Karpas-422 (cell line): Measurements from ENCODE around the gene FSIP1. TPM values are rescaled to one million over a fixed set of nuclear protein-coding genes. Genes with fewer than 3 reads are reported as not detected.
A peak's percentile ranks its signal among the peaks of the same experiment; 100 is the strongest.

Experiments used
- DNase-seq: peaks from one replicate; pipeline ENCODE4 v3.0.0-alpha.2; 2015
- H2AFZ ChIP-seq: fragments of 200-600 bp; sonication (generic); 2 replicates; pipeline ENCODE4 v1.6.1; 2014; ENCODE audit warnings: antibody characterized with exemption, low read length, mixed read lengths
- H3K27ac ChIP-seq: fragments of 200-600 bp; sonication (generic); 2 replicates; pipeline ENCODE4 v1.5.1; 2014; ENCODE audit warnings: mild to moderate bottlenecking, low read length, moderate library complexity
- H3K27me3 ChIP-seq: fragments of 200-600 bp; sonication (generic); 2 replicates; pipeline ENCODE4 v1.6.1; 2014; ENCODE audit warnings: low read length, mixed read lengths
- H3K36me3 ChIP-seq: fragments of 200-600 bp; sonication (generic); 2 replicates; pipeline ENCODE4 v1.6.1; 2014; ENCODE audit warnings: low read length, mixed read lengths; ENCODE audit not compliant: insufficient read depth
- H3K4me1 ChIP-seq: fragments of 200-600 bp; sonication (generic); 2 replicates; pipeline ENCODE4 v1.6.1; 2014; ENCODE audit warnings: mild to moderate bottlenecking, low read length, mixed read lengths
- H3K4me2 ChIP-seq: fragments of 200-600 bp; sonication (generic); 2 replicates; pipeline ENCODE4 v1.6.1; 2014; ENCODE audit warnings: low read length, low read depth, mild to moderate bottlenecking; ENCODE audit not compliant: poor library complexity, severe bottlenecking
- H3K4me3 ChIP-seq: fragments of 200-600 bp; sonication (generic); 2 replicates; pipeline ENCODE4 v1.5.1; 2014; ENCODE audit warnings: mild to moderate bottlenecking, antibody characterized with exemption, low read length, mixed read lengths
- H3K79me2 ChIP-seq: fragments of 200-600 bp; sonication (generic); 2 replicates; pipeline ENCODE4 v1.6.1; 2014; ENCODE audit warnings: mild to moderate bottlenecking, low read length, mixed read lengths
- H3K9ac ChIP-seq: fragments of 200-600 bp; sonication (generic); 2 replicates; pipeline ENCODE4 v1.6.0; 2014; ENCODE audit warnings: low read length
- H3K9me2 ChIP-seq: fragments of 200-600 bp; sonication (generic), shearing (Covaris generic); replicated peaks from 2 replicates; pipeline ENCODE4 v1.6.0; 2014; ENCODE audit warnings: mild to moderate bottlenecking, low read length, moderate library complexity; ENCODE audit not compliant: insufficient read depth
- H3K9me3 ChIP-seq: fragments of 300-700, 200-600 bp; sonication (generic); 2 replicates; pipeline ENCODE4 v1.6.1; 2014; ENCODE audit warnings: low read length, mixed read lengths
- H4K20me1 ChIP-seq: fragments of 200-600 bp; sonication (generic); 2 replicates; pipeline ENCODE4 v1.6.1; 2014; ENCODE audit warnings: mild to moderate bottlenecking, antibody characterized with exemption, low read length, low read depth; ENCODE audit not compliant: insufficient read depth
- total RNA-seq: library from RNA; depleted of rRNA; stranded (reverse); fragments of >200 nt; shearing (Covaris generic); gene quantifications from 2 replicates; pipeline ENCODE4 v1.2.3, GENCODE V29; 2014; ENCODE audit warnings: low replicate concordance

Gene FSIP1
- total RNA-seq, 1 experiment from 2014 or later = 0.07 TPM

- Histone ChIP-seq H3K4me2 (no peak overlapping the region), H4K20me1 (no peaks in the 10 kb centered on the region), H3K9ac (no peak overlapping the region), H3K79me2 (no peaks in the 10 kb centered on the region), H3K4me1 (no peaks in the 10 kb centered on the region), H3K4me3 (no peak overlapping the region), H3K27me3 (no peaks in the 10 kb centered on the region), H3K9me2 (no peaks in the 10 kb centered on the region), H3K36me3 (no peaks in the 10 kb centered on the region), H2AFZ (no peak overlapping the region), H3K27ac (no peak overlapping the region), H3K9me3 (no peaks in the 10 kb centered on the region)
- DNase-seq = no peak
Measured at GRCh38 chr15:39789736-39790135, 7.1 kb upstream of the FSIP1 start.

- no peak overlapping the region for H3K4me3 ChIP-seq
- no peaks in the 10 kb centered on the region for H3K79me2 ChIP-seq
- H3K9ac ChIP-seq = no peak overlapping the region
- H3K27ac ChIP-seq = no peak overlapping the region
- H2AFZ ChIP-seq = no peak overlapping the region
- no peak for DNase-seq
- no peaks in the 10 kb centered on the region for H4K20me1 ChIP-seq
- H3K4me2 ChIP-seq = no peak overlapping the region
- H3K36me3 ChIP-seq = no peaks in the 10 kb centered on the region
- no peaks in the 10 kb centered on the region for H3K27me3 ChIP-seq
- H3K9me3 ChIP-seq = no peaks in the 10 kb centered on the region
- no peaks in the 10 kb centered on the region for H3K9me2 ChIP-seq
- H3K4me1 ChIP-seq = peaks cover 6% of the 10 kb centered on the region
Measured at GRCh38 chr15:39788800-39789565, 6.3 kb upstream of the FSIP1 start.

- Histone ChIP-seq H3K4me2 (no peak overlapping the region), H3K27ac (no peak overlapping the region), H3K9me3 (no peaks in the 10 kb centered on the region), H3K4me3 (no peak overlapping the region), H3K4me1 (peaks cover 12% of the 10 kb centered on the region), H4K20me1 (no peaks in the 10 kb centered on the region), H3K9ac (no peak overlapping the region), H3K79me2 (peaks cover 8% of the 10 kb centered on the region), H3K27me3 (no peaks in the 10 kb centered on the region), H3K9me2 (no peaks in the 10 kb centered on the region), H2AFZ (no peak overlapping the region), H3K36me3 (no peaks in the 10 kb centered on the region)
- no peak for DNase-seq
Measured at GRCh38 chr15:39788108-39788507, 5.5 kb upstream of the FSIP1 start.

- no peaks in the 10 kb centered on the region for H3K27me3 ChIP-seq
- H3K9ac ChIP-seq = no peak overlapping the region
- no peak overlapping the region for H2AFZ ChIP-seq
- no peak overlapping the region for H3K4me2 ChIP-seq
- no peaks in the 10 kb centered on the region for H3K9me3 ChIP-seq
- H3K27ac ChIP-seq = no peak overlapping the region
- H3K79me2 ChIP-seq = peaks cover 8% of the 10 kb centered on the region
- peaks cover 12% of the 10 kb centered on the region for H3K4me1 ChIP-seq
- no peaks in the 10 kb centered on the region for H4K20me1 ChIP-seq
- no peaks in the 10 kb centered on the region for H3K9me2 ChIP-seq
- no peaks in the 10 kb centered on the region for H3K36me3 ChIP-seq
- no peak overlapping the region for H3K4me3 ChIP-seq
- no peak for DNase-seq
Measured at GRCh38 chr15:39787479-39787878, 4.8 kb upstream of the FSIP1 start.

- Histone ChIP-seq H3K27me3 (no peaks in the 10 kb centered on the region), H3K9me3 (no peaks in the 10 kb centered on the region), H4K20me1 (no peaks in the 10 kb centered on the region), H2AFZ (no peak overlapping the region), H3K9ac (no peak overlapping the region), H3K9me2 (no peaks in the 10 kb centered on the region), H3K4me2 (no peak overlapping the region), H3K27ac (no peak overlapping the region), H3K4me1 (peaks cover 16% of the 10 kb centered on the region), H3K36me3 (no peaks in the 10 kb centered on the region), H3K4me3 (no peak overlapping the region), H3K79me2 (peaks cover 8% of the 10 kb centered on the region)
- DNase-seq = peak; percentile 79
Measured at GRCh38 chr15:39786447-39787056, 3.9 kb upstream of the FSIP1 start.

- Histone ChIP-seq H3K27me3 (no peaks in the 10 kb centered on the region), H3K36me3 (no peaks in the 10 kb centered on the region), H3K9me3 (no peaks in the 10 kb centered on the region), H3K4me3 (no peak overlapping the region), H3K79me2 (peaks cover 8% of the 10 kb centered on the region), H3K4me1 (peaks cover 16% of the 10 kb centered on the region), H3K9ac (no peak overlapping the region), H2AFZ (no peak overlapping the region), H4K20me1 (no peaks in the 10 kb centered on the region), H3K27ac (no peak overlapping the region), H3K4me2 (no peak overlapping the region), H3K9me2 (no peaks in the 10 kb centered on the region)
- no peak for DNase-seq
Measured at GRCh38 chr15:39785841-39786240, 3.2 kb upstream of the FSIP1 start.

GRCh38 chr15:39785139-39785538, 2.5 kb upstream of the FSIP1 start:
- no peak for DNase-seq

GRCh38 chr15:39784638-39785037, 2.0 kb upstream of the FSIP1 start:
- no peak overlapping the region for H3K9ac ChIP-seq
- DNase-seq = no peak
- H3K9me3 ChIP-seq = no peaks in the 10 kb centered on the region
- no peaks in the 10 kb centered on the region for H3K27me3 ChIP-seq
- peak overlapping the region; percentile 85 for H3K4me2 ChIP-seq
- H3K4me3 ChIP-seq = 0 out of 2 replicates have a peak overlapping the region, but pooled peaks have one; percentile 77
- H3K27ac ChIP-seq = no peak overlapping the region
- no peak overlapping the region for H2AFZ ChIP-seq
- no peaks in the 10 kb centered on the region for H3K36me3 ChIP-seq
- H3K9me2 ChIP-seq = no peaks in the 10 kb centered on the region
- H4K20me1 ChIP-seq = no peaks in the 10 kb centered on the region
- H3K79me2 ChIP-seq = peaks cover 8% of the 10 kb centered on the region
- peaks cover 16% of the 10 kb centered on the region for H3K4me1 ChIP-seq

More at GRCh38 chr15:39785139-39785538, 2.5 kb upstream of the FSIP1 start:
- no peaks in the 10 kb centered on the region for H4K20me1 ChIP-seq
- H3K79me2 ChIP-seq = peaks cover 8% of the 10 kb centered on the region
- H3K9me2 ChIP-seq = no peaks in the 10 kb centered on the region
- H3K4me2 ChIP-seq = no peak overlapping the region
- H2AFZ ChIP-seq = no peak overlapping the region
- H3K27me3 ChIP-seq = no peaks in the 10 kb centered on the region
- no peak overlapping the region for H3K9ac ChIP-seq
- no peak overlapping the region for H3K27ac ChIP-seq
- peaks cover 16% of the 10 kb centered on the region for H3K4me1 ChIP-seq
- H3K9me3 ChIP-seq = no peaks in the 10 kb centered on the region
- no peak overlapping the region for H3K4me3 ChIP-seq
- no peaks in the 10 kb centered on the region for H3K36me3 ChIP-seq
